Sigmoid colon (tissue), 3 donors: Measurements from ENCODE around the gene PTPN3.

Source experiments
- POLR2A ChIP-seq, 2 donors: fragments of 450-650 bp; IDR thresholded peaks; one replicate each; pipeline ENCODE4 v1.6.1; 2016; ENCODE audit warnings: antibody characterized with exemption in 2 of 2, mild to moderate bottlenecking in 2 of 2, moderate library complexity in 2 of 2
- TF ChIP-seq, protein P1 (sequence below), 4 experiments: fragments of 450-650 bp in 3 of 4; fragments of 200-600 bp in 1 of 4; IDR thresholded peaks; one replicate each; pipeline ENCODE4 v1.5.1; 2016 to 2019; ENCODE audit warnings: antibody characterized with exemption in 4 of 4, mild to moderate bottlenecking in 3 of 4, moderate library complexity in 2 of 4

- TF ChIP-seq POLR2A (IDR thresholded peaks at IDR 0.05): no peak
- TF ChIP-seq, protein P1, sequence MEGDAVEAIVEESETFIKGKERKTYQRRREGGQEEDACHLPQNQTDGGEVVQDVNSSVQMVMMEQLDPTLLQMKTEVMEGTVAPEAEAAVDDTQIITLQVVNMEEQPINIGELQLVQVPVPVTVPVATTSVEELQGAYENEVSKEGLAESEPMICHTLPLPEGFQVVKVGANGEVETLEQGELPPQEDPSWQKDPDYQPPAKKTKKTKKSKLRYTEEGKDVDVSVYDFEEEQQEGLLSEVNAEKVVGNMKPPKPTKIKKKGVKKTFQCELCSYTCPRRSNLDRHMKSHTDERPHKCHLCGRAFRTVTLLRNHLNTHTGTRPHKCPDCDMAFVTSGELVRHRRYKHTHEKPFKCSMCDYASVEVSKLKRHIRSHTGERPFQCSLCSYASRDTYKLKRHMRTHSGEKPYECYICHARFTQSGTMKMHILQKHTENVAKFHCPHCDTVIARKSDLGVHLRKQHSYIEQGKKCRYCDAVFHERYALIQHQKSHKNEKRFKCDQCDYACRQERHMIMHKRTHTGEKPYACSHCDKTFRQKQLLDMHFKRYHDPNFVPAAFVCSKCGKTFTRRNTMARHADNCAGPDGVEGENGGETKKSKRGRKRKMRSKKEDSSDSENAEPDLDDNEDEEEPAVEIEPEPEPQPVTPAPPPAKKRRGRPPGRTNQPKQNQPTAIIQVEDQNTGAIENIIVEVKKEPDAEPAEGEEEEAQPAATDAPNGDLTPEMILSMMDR (IDR thresholded peaks at IDR 0.05): no peak
These were observed 118.6 kb downstream of the PTPN3 start for GRCh38 chr9:109379513-109379912.
